HK-2 (cell line): Measurements from ENCODE around the gene GALP.
"Not testable (repeated sequence)": the region's sequence is repeated elsewhere in the genome, so short reads cannot be mapped to it uniquely, and the experiment has no call there.

Experiments used
- DNase-seq: peaks from one replicate; pipeline ENCODE4 v3.0.0-alpha.2; 2018; ENCODE audit not compliant: unreplicated experiment

GALP gene

GRCh38 chr19:56191115-56191514, 15.3 kb downstream of the GALP start:
- DNase-seq: no peak

- no peak for DNase-seq
Observed at GRCh38 chr19:56191711-56192110, 15.9 kb downstream of the GALP start.

- DNase-seq: no peak
Observed at GRCh38 chr19:56193981-56194640, 18.3 kb downstream of the GALP start.

- DNase-seq: not testable (repeated sequence)
Observed at GRCh38 chr19:56197646-56198045, 21.8 kb downstream of the GALP start, which contains the start of gene ZSCAN5B. Gene ZSCAN5B, minus strand, starts transcription at chr19:56197783. Its CDS starts 4,731 bp downstream, at chr19:56193052.

GRCh38 chr19:56199687-56200086, 23.9 kb downstream of the GALP start:
- no peak for DNase-seq

GRCh38 chr19:56201973-56202372, 26.2 kb downstream of the GALP start, which contains the start of gene ZSCAN5C:
Gene ZSCAN5C, plus strand, starts transcription at chr19:56202273. Its CDS starts 3,641 bp downstream, at chr19:56205914.
- DNase-seq: no peak

- DNase-seq: not testable (repeated sequence)
Observed at GRCh38 chr19:56207581-56207980, 31.8 kb downstream of the GALP start.

GRCh38 chr19:56209091-56209490, 33.3 kb downstream of the GALP start:
- DNase-seq: no peak

GRCh38 chr19:56210036-56210435, 34.2 kb downstream of the GALP start:
- not testable (repeated sequence) for DNase-seq

- no peak for DNase-seq
Observed at GRCh38 chr19:56211718-56212117, 35.9 kb downstream of the GALP start.

GRCh38 chr19:56217039-56217949, 41.5 kb downstream of the GALP start:
- no peak for DNase-seq

GRCh38 chr19:56218961-56219360, 43.2 kb downstream of the GALP start:
- no peak for DNase-seq

- not testable (repeated sequence) for DNase-seq
Observed at GRCh38 chr19:56221442-56221841, 45.6 kb downstream of the GALP start.

GRCh38 chr19:56221851-56222250, 46.0 kb downstream of the GALP start:
- DNase-seq: no peak

GRCh38 chr19:56222901-56223300, 47.1 kb downstream of the GALP start:
- no peak for DNase-seq

GRCh38 chr19:56223481-56223880, 47.7 kb downstream of the GALP start:
- DNase-seq: no peak
